G401.6 (cell line): ENCODE results near the gene TMEM11.

Experiments
- FAIRE-seq: peaks from 2 replicates; lab custom pipeline; 2012; peaks lifted over from hg19 to GRCh38; lab: Jason Lieb, UNC

Gene TMEM11

GRCh38 chr17:21157586-21158370 is 56.2 kb downstream of the TMEM11 start:
- no peak for FAIRE-seq

GRCh38 chr17:21152731-21153130 is 61.2 kb downstream of the TMEM11 start:
- FAIRE-seq = no peak

- no peak for FAIRE-seq
Observed at GRCh38 chr17:21149621-21150020, 64.3 kb downstream of the TMEM11 start.
